Thoracic aorta (tissue), 2 donors: ENCODE results near the gene CFAP300. TPM values are rescaled to one million over a fixed set of nuclear protein-coding genes. Genes with fewer than 3 reads are reported as not detected.

ENCODE experiments used
- ATAC-seq: fragments of 150-250 bp; one replicate; pipeline ENCODE4 v1.8.0; 2017; ENCODE audit warnings: low read depth; ENCODE audit not compliant: insufficient number of reproducible peaks, low FRiP score
- DNase-seq: peaks from one replicate; pipeline ENCODE4 v3.0.0-alpha.2; 2020; ENCODE audit warnings: low spot score
- H3K27ac ChIP-seq, 2 donors: fragments of 200-600 bp; sonication (generic); 1 replicate in 1 of 2; 2 replicates in 1 of 2; pipeline ENCODE4 v1.5.1; 2016; ENCODE audit warnings: mild to moderate bottlenecking in 2 of 2, moderate library complexity in 2 of 2
- H3K27me3 ChIP-seq: fragments of 200-600 bp; sonication (generic); replicated peaks from 2 replicates; pipeline ENCODE4 v1.6.0; 2016; ENCODE audit warnings: mild to moderate bottlenecking; ENCODE audit not compliant: insufficient read depth
- H3K36me3 ChIP-seq: fragments of 200-600 bp; sonication (generic); one replicate; pipeline ENCODE4 v1.5.1; 2016
- H3K4me1 ChIP-seq, 2 donors: fragments of 200-600 bp; sonication (generic); 1 replicate in 1 of 2; 2 replicates in 1 of 2; pipeline versions ENCODE4 v1.5.1 to v1.6.0; 2016; ENCODE audit warnings: low read depth in 2 of 2, mild to moderate bottlenecking in 1 of 2; ENCODE audit not compliant: control insufficient read depth in 1 of 2
- H3K4me3 ChIP-seq: fragments of 200-600 bp; sonication (generic); 2 replicates; pipeline ENCODE4 v1.5.1; 2016; ENCODE audit warnings: mild to moderate bottlenecking
- H3K9me3 ChIP-seq: fragments of 200-600 bp; sonication (generic); 2 replicates; pipeline ENCODE4 v1.5.1; 2016
- total RNA-seq, 2 donors: library from RNA; depleted of rRNA; stranded (reverse); fragments of >200 nt; gene quantifications; one replicate each; pipeline versions ENCODE4 v1.1.0 to v1.2.3, GENCODE V29; 2016
- TF ChIP-seq, protein P1 (sequence below): fragments of 200-600 bp; sonication (generic); IDR thresholded peaks from one replicate; pipeline ENCODE4 v1.5.1; 2019; ENCODE audit warnings: antibody characterized with exemption

CFAP300 gene
- 1 to 10 TPM; 3.3 to 4.5 TPM for total RNA-seq

DNA sequence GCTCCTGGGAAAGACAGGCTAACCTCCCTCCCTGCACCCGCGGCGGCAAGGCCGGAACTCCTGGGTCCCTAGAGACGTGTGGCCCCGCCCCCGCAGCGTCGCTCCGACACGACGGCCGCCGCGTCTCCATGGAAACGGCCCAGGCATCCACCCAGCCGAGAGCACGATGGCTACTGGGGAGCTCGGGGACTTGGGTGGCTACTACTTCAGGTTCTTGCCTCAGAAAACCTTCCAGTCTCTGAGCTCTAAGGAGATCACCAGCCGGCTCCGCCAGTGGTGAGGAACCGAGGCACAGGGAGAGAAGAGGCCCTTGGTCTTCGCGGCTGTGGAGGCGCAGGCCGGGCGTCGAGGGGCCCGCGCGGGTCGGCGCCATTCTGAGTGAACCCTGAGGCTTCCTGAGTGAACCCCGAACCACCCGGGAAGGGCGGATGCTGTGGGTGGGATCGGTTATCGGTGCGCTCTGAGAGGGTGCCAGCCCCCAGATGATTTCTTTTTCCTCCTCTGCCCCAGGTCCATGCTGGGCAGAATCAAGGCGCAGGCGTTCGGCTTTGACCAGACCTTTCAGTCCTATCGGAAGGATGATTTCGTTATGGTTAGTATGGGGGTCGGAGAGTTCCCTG, at the start of gene CFAP300:
Gene CFAP300, plus strand, starts transcription at position 133 of the 620 bp plus-strand sequence. Its CDS starts 34 bp downstream, at position 167.
- peaks cover 0 to 10% of the 10 kb centered on the region in 2 donors for H3K4me1 ChIP-seq

GRCh38 chr11:102001657-102002338, 45.4 kb upstream of the CFAP300 start:
- TF ChIP-seq, protein P1, sequence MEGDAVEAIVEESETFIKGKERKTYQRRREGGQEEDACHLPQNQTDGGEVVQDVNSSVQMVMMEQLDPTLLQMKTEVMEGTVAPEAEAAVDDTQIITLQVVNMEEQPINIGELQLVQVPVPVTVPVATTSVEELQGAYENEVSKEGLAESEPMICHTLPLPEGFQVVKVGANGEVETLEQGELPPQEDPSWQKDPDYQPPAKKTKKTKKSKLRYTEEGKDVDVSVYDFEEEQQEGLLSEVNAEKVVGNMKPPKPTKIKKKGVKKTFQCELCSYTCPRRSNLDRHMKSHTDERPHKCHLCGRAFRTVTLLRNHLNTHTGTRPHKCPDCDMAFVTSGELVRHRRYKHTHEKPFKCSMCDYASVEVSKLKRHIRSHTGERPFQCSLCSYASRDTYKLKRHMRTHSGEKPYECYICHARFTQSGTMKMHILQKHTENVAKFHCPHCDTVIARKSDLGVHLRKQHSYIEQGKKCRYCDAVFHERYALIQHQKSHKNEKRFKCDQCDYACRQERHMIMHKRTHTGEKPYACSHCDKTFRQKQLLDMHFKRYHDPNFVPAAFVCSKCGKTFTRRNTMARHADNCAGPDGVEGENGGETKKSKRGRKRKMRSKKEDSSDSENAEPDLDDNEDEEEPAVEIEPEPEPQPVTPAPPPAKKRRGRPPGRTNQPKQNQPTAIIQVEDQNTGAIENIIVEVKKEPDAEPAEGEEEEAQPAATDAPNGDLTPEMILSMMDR = no peak
- ATAC-seq (no peak), DNase-seq (no peak)
- no peaks in the 10 kb centered on the region for H3K36me3 ChIP-seq
- no peaks in the 10 kb centered on the region for H3K4me1 ChIP-seq
- H3K27ac ChIP-seq = no peak overlapping the region
- no peak overlapping the region for H3K4me3 ChIP-seq
- no peaks in the 10 kb centered on the region for H3K27me3 ChIP-seq
- no peaks in the 10 kb centered on the region for H3K9me3 ChIP-seq

More for the DNA sequence above, at the start of gene CFAP300:
- H3K36me3 ChIP-seq = no peaks in the 10 kb centered on the region
- TF ChIP-seq, protein P1 = no peak
- peak; percentile 69 for DNase-seq
- peak within 1 kb of the TSS; percentile 71 for H3K4me3 ChIP-seq
- peak; percentile 91 for ATAC-seq
- H3K9me3 ChIP-seq = no peaks in the 10 kb centered on the region
- no peaks in the 10 kb centered on the region for H3K27me3 ChIP-seq
- peak within 1 kb of the TSS; percentile 76 to 81 for H3K27ac ChIP-seq

GRCh38 chr11:102004220-102004619, 43.0 kb upstream of the CFAP300 start:
- H3K27ac ChIP-seq = no peak overlapping the region
- DNase-seq (no peak), ATAC-seq (no peak)
- no peaks in the 10 kb centered on the region for H3K9me3 ChIP-seq
- H3K36me3 ChIP-seq = no peaks in the 10 kb centered on the region
- no peaks in the 10 kb centered on the region for H3K4me1 ChIP-seq
- no peaks in the 10 kb centered on the region for H3K27me3 ChIP-seq
- TF ChIP-seq, protein P1 = no peak
- no peak overlapping the region for H3K4me3 ChIP-seq

DNA sequence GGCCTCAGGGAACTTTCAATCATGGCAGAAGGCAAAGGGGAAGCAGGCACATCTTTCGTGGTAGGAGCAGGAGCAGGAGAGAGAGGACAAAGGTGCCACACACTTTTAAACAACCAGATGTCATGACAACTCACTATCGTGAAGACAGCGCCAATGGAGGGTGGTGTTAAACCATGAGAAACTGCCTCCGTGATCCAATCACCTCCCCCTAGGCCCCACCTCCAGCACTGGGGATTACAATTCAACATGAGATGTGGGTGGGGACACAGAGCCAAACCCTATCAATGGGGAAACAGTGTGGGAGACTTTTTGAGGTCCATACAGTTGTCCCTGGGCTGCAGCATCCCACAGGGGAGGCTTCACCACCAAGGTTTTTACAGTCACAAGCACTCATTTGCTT, 41.9 kb upstream of the CFAP300 start:
- no peak for ATAC-seq
- Histone ChIP-seq H3K36me3 (no peaks in the 10 kb centered on the region), H3K27ac (no peak overlapping the region), H3K27me3 (no peaks in the 10 kb centered on the region), H3K4me1 (no peaks in the 10 kb centered on the region), H3K9me3 (no peaks in the 10 kb centered on the region), H3K4me3 (no peak overlapping the region)
- TF ChIP-seq, protein P1 = no peak
- DNase-seq = no peak

GRCh38 chr11:102006835-102007566, 40.2 kb upstream of the CFAP300 start:
- no peak for DNase-seq
- Histone ChIP-seq H3K36me3 (no peaks in the 10 kb centered on the region), H3K9me3 (no peaks in the 10 kb centered on the region), H3K27ac (no peak overlapping the region), H3K27me3 (no peaks in the 10 kb centered on the region), H3K4me3 (no peak overlapping the region), H3K4me1 (peaks cover 7 to 15% of the 10 kb centered on the region in 2 donors)
- TF ChIP-seq, protein P1 = no peak
- ATAC-seq = no peak
